Pericardium fibroblast (primary cell): ENCODE measurements around the gene RXRA. TPM values are rescaled to one million over a fixed set of nuclear protein-coding genes. Genes with fewer than 3 reads are reported as not detected.

Source experiments
- total RNA-seq: library from RNA; depleted of rRNA; stranded (reverse); fragments of >200 nt; gene quantifications from 2 replicates; pipeline ENCODE4 v1.2.3, GENCODE V29; 2015

Gene RXRA
- 21.4 and 37.1 TPM in 2 replicates for total RNA-seq

GRCh38 chr9:134325813-134326723 is at the start of gene RXRA:
RXRA (plus strand) TSS chr9:134326455; CDS start chr9:134326632, 177 bp downstream.

Other genes starting within 250 kb of the RXRA start
- gene WDR5, start 190.4 kb upstream of the RXRA start, total RNA-seq: 17.9 and 18.1 TPM in 2 replicates
- under 0.01 TPM in 1 of 2 replicates, not detected in the other for gene RNU6ATAC, start 161.9 kb upstream of the RXRA start, total RNA-seq